Pancreas (tissue), 10 donors: ENCODE data around the gene ZFP36L2. TPM values are rescaled to one million over a fixed set of nuclear protein-coding genes. Genes with fewer than 3 reads are reported as not detected.

Experiments
- ATAC-seq, 4 donors: fragments of 200-7000 bp; cut with Tn5 transposase; one replicate each; pipeline versions ENCODE4 v1.8.0 to v1.9.1; 2020; ENCODE audit warnings: mild to moderate bottlenecking in 4 of 4, moderate library complexity in 4 of 4
- DNase-seq, 6 donors: peaks; one replicate each; pipeline ENCODE4 v3.0.0-alpha.2; 2020
- FAIRE-seq: peaks from 2 replicates; lab custom pipeline; 2012; peaks lifted over from hg19 to GRCh38; lab: Jason Lieb, UNC
- H3K27ac ChIP-seq, 4 donors: fragments of 200-600 bp; sonication (generic); 1 replicate in 3 of 4; 2 replicates in 1 of 4; pipeline versions ENCODE4 v1.5.0 to v1.8.0; 2020
- H3K27me3 ChIP-seq, 4 donors: fragments of 200-600 bp; one replicate each; pipeline ENCODE4 v1.8.0; 2021
- H3K36me3 ChIP-seq, 3 donors: fragments of 200-600 bp; sonication (generic) in 1 of 3; one replicate each; pipeline versions ENCODE4 v1.5.0 to v1.8.0; 2020 to 2021
- H3K4me1 ChIP-seq, 3 donors: fragments of 200-600 bp; one replicate each; pipeline ENCODE4 v1.8.0; 2021
- H3K4me3 ChIP-seq, 4 donors: fragments of 200-600 bp; sonication (generic) in 2 of 4; one replicate each; pipeline versions ENCODE4 v1.5.0 to v1.8.0; 2020 to 2021
- H3K9me3 ChIP-seq, 4 donors: fragments of 200-600 bp; one replicate each; pipeline ENCODE4 v1.8.0; 2021
- WGBS, 2 donors: extraction: QIAGEN DNeasy Blood & Tissue Kit; methylation state at CpG; one replicate each; pipeline ENCODE4 v1.1.7; 2013; 5-methylcytosine and 5-hydroxymethylcytosine counted together
- intact Hi-C, 3 donors: fragments of 100-400 bp; cut with DNase I; formaldehyde crosslinking; loops; one replicate each; pipeline versions ENCODE4 v1.11.1 to v1.14.2; 2022
- polyA plus RNA-seq, 2 donors: library from polyadenylated mRNA; stranded (reverse); fragments of 200-250 nt; gene quantifications; one replicate each; pipeline ENCODE4 v1.2.3, GENCODE V29; 2013
- total RNA-seq, 6 donors: library from RNA; stranded (reverse); fragmentation: NEBNext Ultra II Directional in 4 of 6; extraction: Animal tissue kit (Norgen Biotek cat#: 25700) in 4 of 6; gene quantifications; one replicate each; pipeline versions ENCODE4 v1.2.1 to v1.2.4, GENCODE V29; 2021 to 2023
- TF ChIP-seq, protein P1 (sequence below), 4 donors: fragments of 200-600 bp; sonication (generic) in 3 of 4; IDR thresholded peaks; one replicate each; pipeline versions ENCODE4 v1.5.0 to v1.8.0; 2021; ENCODE audit warnings: antibody characterized with exemption in 4 of 4
- donor health status: healthy with polysubstance abuse.
- donor health status: DM: no; HTN: no; CAD: no; lungs with moderate emphysema.
- donor health status: DM: no; HTN: no; CAD: no.
- donor health status: control.
- donor health status: control.
- donor health status: Bipolar disorder and iron deficiency.
- donor health status: DM: yes; HTN: yes; CAD: no.
- donor health status: DM: no; HTN: no; CAD: no.
- donor health status: DM: no; HTN: no; CAD: no.
- donor health status: DM: yes; HTN: yes; CAD: no.

ZFP36L2 gene
- total and polyA plus RNA-seq, 8 donors: 36.8 to 117 (median 54.6) TPM

DNA sequence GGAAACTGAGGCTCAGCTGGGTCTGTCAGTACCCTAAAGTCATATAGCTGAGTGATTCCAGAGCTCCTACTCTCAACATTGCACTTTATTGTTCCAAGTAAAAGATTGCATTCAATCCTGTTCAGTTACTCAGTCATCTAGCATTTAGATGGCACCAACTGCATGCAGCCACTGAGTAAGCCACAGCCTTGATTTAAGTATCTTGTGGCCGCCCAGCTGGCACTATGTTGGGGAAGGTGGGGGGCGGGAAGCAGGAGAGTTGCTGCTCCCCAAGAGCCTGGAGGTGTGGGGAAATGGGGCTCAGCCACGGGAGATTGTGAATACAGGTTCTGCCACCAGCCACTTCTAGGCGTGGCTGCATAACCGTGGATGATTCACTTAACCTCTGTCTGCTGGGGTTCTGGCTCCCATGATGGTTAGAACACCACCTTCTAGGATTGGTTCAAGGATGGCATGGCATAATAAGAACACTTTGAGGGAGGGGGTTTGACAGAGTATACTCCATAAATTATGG is 17.1 kb downstream of the ZFP36L2 start:
- no peak for FAIRE-seq
- peak in 1 of 6 donors; percentile 8 for DNase-seq

DNA sequence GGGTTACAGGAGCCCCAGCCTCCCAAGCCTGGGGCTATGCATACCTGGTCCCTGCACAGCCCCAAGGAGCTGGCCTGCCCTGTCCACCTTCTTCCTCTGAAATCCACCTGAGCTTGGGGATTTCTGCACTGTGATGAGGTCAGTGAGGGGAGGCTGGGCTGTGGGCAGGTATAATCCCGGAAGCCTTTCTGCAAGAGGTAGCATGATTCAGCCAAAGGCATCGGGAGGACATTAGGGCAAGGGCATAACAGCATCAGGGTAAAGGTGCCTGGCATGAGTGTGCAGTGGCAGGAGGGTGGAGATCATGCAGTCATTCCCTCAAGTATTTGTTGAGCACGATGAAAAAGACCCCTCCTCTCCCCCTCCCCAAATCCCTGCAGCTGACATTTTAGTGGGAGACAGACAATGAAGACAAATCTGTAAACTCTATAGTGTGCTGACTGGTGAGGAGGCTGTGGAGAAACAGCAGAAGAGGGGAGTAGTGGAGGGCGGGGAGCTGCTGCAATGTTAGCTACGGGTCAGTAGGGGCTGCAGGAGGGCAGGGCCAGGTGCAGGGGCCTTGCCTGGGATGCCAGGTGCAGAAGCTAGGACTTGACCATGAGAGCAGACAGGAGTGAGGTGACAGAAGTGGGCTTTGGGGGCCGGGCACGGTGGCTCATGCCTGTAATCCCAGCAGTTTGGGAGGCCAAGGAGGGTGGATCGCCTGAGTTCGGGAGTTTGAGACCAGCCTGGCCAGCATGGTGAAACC is 18.7 kb downstream of the ZFP36L2 start:
- peak in 2 of 4 donors; percentile 31 to 55 for ATAC-seq
- WGBS, 2 donors: 75 to 85% methylated on average over 9 of the region's 9 CpGs
- Histone ChIP-seq H3K4me3 (no peak overlapping the region), H3K4me1 (no peaks in the 10 kb centered on the region), H3K27me3 (no peaks in the 10 kb centered on the region), H3K27ac (no peak overlapping the region), H3K36me3 (no peaks in the 10 kb centered on the region), H3K9me3 (no peaks in the 10 kb centered on the region)
- TF ChIP-seq, protein P1, sequence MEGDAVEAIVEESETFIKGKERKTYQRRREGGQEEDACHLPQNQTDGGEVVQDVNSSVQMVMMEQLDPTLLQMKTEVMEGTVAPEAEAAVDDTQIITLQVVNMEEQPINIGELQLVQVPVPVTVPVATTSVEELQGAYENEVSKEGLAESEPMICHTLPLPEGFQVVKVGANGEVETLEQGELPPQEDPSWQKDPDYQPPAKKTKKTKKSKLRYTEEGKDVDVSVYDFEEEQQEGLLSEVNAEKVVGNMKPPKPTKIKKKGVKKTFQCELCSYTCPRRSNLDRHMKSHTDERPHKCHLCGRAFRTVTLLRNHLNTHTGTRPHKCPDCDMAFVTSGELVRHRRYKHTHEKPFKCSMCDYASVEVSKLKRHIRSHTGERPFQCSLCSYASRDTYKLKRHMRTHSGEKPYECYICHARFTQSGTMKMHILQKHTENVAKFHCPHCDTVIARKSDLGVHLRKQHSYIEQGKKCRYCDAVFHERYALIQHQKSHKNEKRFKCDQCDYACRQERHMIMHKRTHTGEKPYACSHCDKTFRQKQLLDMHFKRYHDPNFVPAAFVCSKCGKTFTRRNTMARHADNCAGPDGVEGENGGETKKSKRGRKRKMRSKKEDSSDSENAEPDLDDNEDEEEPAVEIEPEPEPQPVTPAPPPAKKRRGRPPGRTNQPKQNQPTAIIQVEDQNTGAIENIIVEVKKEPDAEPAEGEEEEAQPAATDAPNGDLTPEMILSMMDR (IDR thresholded peaks at IDR 0.05): no peak
- DNase-seq: peak in 1 of 6 donors; percentile 17
- FAIRE-seq: no peak
- intact Hi-C loops: no loop called here

More for the DNA sequence above, 17.1 kb downstream of the ZFP36L2 start:
- ATAC-seq: no peak
- H3K36me3 ChIP-seq: no peaks in the 10 kb centered on the region
- H3K27me3 ChIP-seq: no peaks in the 10 kb centered on the region
- H3K4me1 ChIP-seq: no peaks in the 10 kb centered on the region
- TF ChIP-seq, protein P1 (IDR thresholded peaks at IDR 0.05): no peak
- 92 to 98% methylated on average over 5 of the region's 5 CpGs for WGBS, 2 donors
- H3K4me3 ChIP-seq: no peak overlapping the region
- intact Hi-C loops: no loop called here
- H3K27ac ChIP-seq: no peak overlapping the region
- H3K9me3 ChIP-seq: no peaks in the 10 kb centered on the region

DNA sequence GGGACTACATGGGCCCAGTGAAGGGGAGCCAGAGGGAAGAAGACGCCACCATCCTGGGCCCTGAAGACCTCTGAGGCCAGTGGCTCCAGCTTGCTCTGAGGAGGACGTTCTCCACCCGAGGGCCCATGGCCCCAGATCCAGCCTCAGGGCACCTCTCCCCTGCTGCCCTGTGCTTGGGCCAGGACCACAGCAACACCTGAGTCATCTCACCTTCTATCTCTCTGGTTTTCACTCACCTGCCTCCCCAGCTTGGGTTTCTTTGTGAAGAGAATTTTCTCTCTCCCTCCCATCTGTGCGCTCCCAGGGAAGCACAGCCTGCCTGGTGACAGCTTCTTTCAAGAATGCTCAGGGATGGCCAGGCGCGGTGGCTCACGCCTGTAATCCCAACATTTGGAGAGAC is 19.8 kb downstream of the ZFP36L2 start:
- FAIRE-seq (no peak), ATAC-seq (no peak), DNase-seq (peak in 1 of 6 donors; percentile 18)
- Histone ChIP-seq H3K36me3 (no peaks in the 10 kb centered on the region), H3K27ac (no peak overlapping the region), H3K4me1 (no peaks in the 10 kb centered on the region), H3K4me3 (no peak overlapping the region), H3K27me3 (no peaks in the 10 kb centered on the region), H3K9me3 (no peaks in the 10 kb centered on the region)
- TF ChIP-seq, protein P1 (IDR thresholded peaks at IDR 0.05): no peak
- 92 to 97% methylated on average over 7 of the region's 7 CpGs for WGBS, 2 donors
- intact Hi-C loops: no loop called here

DNA sequence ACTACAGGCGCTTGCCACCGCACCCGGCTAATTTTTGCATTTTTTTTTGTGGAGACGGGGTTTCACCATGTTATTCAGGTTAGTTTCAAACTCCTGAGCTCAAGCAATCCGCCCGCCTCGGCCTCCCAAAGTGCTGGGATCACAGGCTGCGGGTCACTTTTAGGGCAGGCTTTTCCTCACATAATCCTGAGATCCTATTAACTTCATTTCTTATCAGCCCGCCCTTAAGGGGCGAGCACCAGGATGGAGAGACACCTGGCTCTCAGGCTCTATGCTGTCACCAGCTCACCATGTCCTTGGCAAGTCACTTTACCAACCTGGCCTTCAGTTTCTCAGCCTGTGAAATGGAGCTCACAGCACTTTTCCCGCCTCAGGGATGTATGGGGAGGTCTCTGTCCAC is 23.0 kb downstream of the ZFP36L2 start:
- Histone ChIP-seq H3K27me3 (no peaks in the 10 kb centered on the region), H3K9me3 (no peaks in the 10 kb centered on the region), H3K4me3 (no peak overlapping the region), H3K36me3 (no peaks in the 10 kb centered on the region), H3K4me1 (peaks cover 0 to 3% (median 0%) of the 10 kb centered on the region in 3 donors), H3K27ac (no peak overlapping the region)
- FAIRE-seq (no peak), ATAC-seq (no peak), DNase-seq (no peak)
- intact Hi-C loops: no loop called here
- WGBS, 2 donors: 92 to 95% methylated on average over 11 of the region's 11 CpGs
- TF ChIP-seq, protein P1 (IDR thresholded peaks at IDR 0.05): no peak

DNA sequence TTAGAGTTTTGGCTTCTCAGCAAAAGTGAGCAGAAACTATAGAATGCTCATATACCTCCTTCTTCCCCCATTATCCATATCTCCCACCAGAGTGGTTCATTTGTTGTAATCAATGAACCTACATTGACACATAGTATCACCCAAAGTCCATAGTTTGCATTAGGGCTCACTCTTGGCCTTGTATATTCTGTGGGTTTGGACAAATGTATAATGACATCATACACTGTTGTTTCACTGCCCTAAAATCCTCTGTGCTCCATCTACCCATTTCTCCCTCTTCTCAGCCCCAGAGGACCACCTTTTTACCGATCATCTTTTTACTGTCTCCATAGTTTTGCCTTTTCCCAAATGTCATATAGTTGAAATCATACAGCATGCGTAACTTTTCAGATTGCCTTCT is 24.1 kb downstream of the ZFP36L2 start:
- intact Hi-C loops: no loop called here
- H3K9me3 ChIP-seq: no peaks in the 10 kb centered on the region
- no peaks in the 10 kb centered on the region for H3K27me3 ChIP-seq
- 60 to 72% methylated on average over 2 of the region's 2 CpGs for WGBS, 2 donors
- FAIRE-seq (no peak), ATAC-seq (no peak), DNase-seq (no peak)
- H3K27ac ChIP-seq: no peak overlapping the region
- TF ChIP-seq, protein P1 (IDR thresholded peaks at IDR 0.05): no peak
- no peaks in the 10 kb centered on the region for H3K36me3 ChIP-seq
- H3K4me3 ChIP-seq: no peak overlapping the region
- peaks cover 0 to 3% (median 0%) of the 10 kb centered on the region in 3 donors for H3K4me1 ChIP-seq
